Glomerular visceral epithelial cell (primary cell): ENCODE data around the gene ARHGEF4.

ENCODE experiments used
- DNase-seq: peaks from one replicate; pipeline ENCODE4 v3.0.0-alpha.2; 2016; ENCODE audit errors: extremely low spot score

The ARHGEF4 gene

DNA sequence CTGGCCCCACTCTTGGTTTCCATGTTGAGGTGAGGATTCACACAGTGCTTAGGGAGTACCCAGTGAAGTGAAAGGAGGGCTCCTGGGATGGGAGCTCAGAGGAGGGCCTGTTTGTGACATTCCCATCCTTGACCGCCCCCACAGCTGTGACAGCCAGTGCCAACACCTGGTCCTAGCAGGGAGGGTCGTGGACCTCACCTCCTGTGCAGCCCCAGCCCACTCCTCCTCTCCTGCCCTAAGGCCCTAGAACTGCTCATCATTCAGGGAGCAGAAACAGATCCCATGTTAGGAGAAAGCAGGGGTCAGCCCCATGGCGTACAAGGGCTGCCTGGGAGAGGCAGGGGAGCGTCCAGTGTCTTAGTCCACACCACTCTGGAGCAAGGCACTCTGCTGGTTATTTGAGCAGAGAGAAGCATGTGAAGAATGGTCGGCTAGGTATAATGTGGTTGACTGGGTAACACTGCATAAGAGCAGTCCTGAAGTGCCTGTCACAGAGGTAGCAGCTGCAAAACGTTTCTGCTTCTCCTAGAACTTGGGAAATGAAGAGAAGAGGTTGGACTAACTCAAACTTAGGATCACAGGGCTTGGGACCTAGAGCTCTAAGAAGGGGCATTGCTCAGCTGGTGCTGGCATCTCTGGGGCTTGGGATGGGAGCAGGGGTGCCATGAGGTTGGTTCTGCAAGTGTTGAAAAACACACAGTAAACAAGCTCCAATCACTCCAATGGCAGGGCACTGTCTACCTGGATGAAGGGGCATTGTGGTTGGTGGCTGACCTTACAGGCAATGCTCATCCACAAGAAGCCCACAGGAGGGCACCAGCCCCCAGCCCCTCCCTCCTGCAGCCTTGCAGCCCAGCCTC, 200.9 kb downstream of the ARHGEF4 start:
- DNase-seq, result no peak

DNA sequence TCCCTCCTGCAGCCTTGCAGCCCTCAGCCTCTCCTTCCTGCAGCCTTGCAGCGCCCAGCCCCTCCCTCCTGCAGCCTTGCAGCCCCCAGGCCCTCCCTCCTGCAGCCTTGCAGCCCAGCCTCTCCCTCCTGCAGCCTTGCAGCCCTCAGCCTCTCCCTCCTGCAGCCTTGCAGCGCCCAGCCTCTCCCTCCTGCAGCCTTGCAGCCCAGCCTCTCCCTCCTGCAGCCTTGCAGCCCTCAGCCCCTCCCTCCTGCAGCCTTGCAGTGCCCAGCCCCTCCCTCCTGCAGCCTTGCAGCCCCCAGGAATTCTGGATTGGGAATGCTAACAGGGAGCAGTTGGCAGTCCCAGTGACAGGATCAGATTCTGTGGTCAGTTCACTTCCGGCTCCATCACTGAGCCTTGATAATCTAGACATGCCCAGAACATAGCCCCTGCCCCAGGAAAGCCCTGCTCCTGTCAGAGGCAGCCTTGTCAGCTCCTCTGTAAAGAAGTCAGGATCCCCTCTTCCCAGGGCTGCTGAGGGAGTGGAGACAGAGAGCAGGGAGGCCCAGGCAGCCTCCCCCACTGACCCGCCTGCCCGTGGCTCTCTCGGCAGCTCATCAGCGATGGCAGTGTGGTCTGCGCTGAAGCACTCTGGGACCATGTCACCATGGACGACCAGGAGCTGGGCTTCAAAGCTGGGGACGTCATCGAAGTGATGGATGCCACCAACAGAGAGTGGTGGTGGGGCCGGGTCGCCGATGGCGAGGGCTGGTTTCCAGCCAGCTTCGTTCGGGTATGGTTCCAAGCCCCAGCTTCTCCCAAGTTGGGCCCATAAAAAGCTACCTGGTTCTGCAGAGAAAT, 201.8 kb downstream of the ARHGEF4 start:
- DNase-seq, result no peak

DNA sequence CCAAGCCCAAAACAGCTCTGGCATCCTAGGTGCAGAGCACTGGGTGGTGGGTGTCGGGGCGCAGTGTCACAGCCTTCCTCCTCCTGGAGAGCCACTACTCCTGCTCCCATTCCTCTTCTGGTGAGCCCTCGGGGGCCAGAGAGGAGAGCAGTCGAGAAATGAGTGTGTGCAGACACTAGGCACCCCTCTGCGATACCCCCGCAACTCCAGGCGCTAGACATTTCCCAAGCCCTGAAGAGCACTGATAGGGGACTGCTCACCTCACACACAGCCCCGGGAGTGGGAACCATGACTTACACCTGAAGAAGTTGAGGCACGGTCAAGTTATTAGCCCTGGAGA, 202.4 kb downstream of the ARHGEF4 start:
- DNase-seq, result no peak

DNA sequence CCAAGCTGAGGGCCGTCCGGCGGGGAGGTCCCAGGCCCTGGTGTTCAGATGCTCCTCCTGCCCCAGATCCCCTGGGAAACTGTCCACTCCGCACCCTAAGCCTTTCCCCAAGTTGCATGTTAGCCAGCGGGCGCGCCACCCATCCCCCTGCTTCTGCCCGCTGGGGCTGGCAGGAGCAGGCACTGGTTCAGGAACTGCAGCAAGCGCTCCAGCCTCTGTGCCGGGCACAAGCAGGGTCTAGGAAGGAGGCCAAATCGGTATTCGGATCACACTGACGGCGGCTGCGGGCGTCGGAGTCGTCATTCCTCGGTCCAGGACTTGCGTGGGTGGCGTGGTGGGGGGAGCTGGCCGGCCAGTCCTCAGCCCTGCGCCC, 202.8 kb downstream of the ARHGEF4 start:
- no peak for DNase-seq

DNA sequence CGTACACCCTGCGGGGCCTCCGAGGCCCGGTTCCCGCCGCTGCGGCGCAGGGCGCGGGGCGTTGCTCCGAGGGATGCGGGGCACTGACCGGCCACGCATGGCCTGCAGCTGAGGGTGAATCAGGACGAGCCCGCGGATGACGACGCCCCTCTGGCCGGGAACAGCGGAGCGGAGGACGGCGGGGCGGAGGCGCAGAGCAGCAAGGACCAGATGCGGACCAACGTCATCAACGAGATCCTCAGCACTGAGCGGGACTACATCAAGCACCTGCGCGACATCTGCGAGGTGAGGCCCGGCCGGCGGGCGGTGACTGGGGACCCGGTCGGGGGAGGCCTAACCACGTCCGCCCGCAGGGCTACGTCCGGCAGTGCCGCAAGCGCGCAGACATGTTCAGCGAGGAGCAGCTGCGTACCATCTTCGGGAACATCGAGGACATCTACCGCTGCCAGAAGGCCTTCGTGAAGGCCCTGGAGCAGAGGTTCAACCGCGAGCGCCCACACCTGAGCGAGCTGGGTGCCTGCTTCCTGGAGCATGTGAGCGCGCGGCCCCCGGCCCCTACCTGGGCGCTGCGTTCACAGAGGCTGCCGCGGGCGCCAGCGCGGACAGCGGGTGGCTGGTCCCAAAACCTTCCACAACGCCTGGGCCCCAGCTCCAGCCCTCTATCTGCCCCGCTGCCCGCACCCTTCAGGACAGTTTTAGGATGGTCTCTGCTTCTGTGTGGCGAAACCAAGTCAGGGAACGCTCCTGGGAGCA, 203.4 kb downstream of the ARHGEF4 start:
- no peak for DNase-seq

DNA sequence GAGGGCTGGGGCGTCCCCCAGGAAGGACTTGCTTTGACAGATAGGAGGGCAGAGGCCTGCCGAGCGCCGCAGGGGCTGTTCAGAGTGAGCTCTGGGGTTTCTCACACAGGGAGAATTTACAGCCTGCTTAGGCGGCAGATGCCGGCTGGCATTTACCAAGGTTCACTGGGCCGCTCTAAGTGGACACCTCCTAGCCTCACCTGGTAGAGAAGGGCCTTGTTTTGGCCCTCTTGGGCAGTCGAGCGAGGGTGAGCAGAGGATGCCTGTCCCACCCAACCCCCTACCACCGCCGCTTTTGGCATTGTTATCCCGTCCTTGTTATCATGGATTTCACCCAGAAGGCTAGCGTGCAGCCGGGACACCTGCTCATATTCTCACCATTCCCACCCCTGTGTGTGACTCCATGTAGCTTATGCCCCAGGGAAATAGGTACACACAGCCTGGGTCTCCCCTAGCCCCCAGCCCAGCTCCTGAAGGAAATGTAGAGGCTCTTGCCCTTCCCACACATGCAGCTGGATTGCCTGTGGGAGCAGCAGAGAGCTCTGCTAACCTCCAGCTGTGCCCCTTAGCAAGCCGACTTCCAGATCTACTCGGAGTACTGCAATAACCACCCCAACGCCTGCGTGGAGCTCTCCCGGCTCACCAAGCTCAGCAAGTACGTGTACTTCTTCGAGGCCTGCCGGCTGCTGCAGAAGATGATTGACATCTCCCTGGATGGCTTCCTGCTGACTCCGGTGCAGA, 204.1 kb downstream of the ARHGEF4 start:
- DNase-seq, result no peak

GRCh38 chr2:131041402-131042147, 204.9 kb downstream of the ARHGEF4 start:
- no peak for DNase-seq

DNA sequence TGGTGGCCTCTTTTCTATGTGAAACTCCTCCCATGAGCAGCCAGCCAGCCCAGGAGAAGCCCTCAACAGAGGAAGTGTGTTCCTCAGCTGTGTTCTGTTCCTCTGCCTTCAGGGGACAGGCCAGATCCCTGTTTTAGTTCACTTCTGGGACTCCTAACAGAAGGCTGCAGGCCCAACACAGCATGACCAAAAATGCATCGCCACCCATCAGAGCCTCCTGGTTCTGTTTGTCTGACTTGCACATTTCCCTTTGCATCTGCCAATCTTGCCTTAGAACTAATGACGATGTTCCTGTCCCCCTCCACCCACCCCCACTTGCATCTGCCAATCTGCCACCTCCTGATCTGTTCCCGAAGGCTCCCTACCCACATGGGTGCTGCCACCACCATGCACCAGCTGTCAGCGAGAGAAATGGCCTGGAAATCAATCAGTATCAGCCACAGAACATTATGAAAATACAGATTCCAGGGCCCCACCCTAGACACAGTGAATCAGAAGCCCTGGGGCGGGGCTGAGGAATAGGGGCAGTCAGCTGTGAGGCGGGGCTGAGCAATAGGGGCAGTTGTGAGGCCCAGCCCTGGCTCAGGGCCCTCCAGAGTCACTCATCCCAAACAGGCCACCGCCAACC, 205.5 kb downstream of the ARHGEF4 start:
- DNase-seq, result no peak

- no peak for DNase-seq
Measured at GRCh38 chr2:131043199-131044074, 206.7 kb downstream of the ARHGEF4 start.

- no peak for DNase-seq
Measured at GRCh38 chr2:131044075-131044756, 207.5 kb downstream of the ARHGEF4 start.

DNA sequence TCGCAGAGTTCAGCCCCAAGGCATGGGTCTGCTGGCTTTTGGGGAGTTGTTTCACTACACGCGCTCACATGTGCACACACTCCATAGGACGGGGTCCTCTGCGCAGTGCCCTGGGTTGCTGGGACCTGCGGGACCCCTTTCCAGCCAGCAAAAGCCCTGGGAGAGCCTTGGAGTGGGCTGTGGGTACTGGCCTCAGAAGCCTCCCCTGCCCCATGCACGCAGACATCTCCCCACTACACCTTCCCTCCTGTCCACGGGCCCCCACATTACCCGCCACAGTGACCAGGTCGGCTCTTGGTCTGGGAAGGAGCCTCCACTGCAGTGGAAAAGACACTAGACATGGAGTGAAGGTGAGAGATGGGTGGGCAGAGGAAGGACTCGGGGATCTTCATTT, 208.0 kb downstream of the ARHGEF4 start:
- DNase-seq, result no peak

DNA sequence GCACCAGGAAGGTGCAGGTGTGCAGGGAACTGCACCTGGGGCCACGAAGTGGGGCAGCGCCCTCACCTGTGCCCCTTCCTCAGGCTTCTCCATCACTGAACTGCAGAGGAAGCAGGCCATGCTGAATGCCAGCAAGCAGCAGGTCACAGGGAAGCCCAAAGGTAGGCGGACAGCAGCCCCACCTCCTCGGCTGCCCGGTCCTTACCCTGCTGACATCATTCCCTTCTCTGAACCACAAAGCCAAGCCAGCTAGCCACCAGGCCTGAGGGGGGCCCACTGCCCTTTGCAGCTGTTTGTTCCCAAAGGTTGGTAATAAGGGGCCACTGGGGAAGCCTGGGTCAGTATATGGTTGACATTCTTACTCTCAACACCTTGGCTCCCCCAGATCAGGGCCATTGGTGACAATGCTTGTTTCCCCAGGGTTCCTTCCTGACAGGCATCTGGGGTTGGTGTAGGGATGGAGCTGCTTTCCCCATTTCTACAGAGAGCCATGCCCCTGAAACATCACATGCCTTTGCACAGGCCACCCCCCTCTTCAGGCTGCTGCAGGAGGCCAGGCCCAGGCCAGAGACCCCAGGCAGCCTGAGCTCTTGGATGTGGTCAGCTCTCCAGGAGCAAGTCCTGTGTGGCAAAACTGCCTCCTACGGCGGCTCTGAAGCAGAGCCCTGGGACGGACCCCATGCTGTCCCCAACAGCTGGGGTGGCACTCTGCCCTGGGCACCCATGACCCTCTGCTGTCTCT, 208.7 kb downstream of the ARHGEF4 start:
- no peak for DNase-seq

DNA sequence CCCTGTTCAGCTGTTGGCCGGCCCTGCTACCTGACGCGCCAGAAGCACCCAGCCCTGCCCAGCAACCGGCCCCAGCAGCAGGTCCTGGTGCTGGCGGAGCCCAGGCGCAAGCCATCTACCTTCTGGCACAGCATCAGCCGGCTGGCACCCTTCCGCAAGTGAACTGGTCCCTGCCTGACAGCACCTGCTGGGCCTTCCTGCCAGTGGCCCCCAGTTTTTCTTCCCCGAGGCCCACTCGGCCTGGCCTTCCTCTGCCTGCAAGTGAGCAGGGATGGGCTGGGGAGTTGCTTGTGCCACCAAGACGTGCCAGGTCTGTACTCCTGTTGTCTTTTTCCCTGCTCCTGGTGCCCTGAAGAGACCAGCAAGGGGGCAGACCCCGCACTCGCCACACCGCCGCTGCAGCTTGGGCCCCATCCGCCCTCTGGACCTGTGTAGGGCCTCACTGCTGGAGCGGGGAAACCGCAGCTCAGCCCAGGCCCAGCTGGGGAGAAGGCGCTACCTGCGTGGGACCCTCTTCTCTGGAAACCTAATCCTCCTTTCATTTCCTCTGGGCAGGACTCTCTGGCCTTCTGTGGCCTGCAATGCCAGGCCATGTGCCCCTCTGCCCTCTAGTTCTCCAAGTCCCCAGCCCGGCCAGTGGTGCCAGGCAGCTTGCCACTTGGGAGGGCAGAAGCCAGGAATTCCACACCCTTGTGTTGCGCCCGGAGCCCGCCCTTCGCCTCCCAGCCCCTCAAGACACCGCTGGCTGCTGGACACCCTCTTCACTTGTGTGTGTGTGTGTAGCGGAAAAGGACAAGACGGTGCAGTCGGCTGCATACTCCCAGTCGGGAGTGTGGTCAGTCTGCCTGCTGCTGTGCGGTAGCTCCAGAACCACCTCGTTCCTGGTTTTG, 209.6 kb downstream of the ARHGEF4 start:
- DNase-seq, result no peak

- no peak for DNase-seq
Measured at GRCh38 chr2:131046918-131047652, 210.4 kb downstream of the ARHGEF4 start.

- no peak for DNase-seq
Measured at GRCh38 chr2:131047920-131048560, 211.3 kb downstream of the ARHGEF4 start.

- DNase-seq, result no peak
Measured at GRCh38 chr2:131048641-131049040, 211.9 kb downstream of the ARHGEF4 start.
